HCT116 (cell line): ENCODE data around the gene TRABD. TPM values are rescaled to one million over a fixed set of nuclear protein-coding genes. Genes with fewer than 3 reads are reported as not detected.

Experiments
- CBX3 ChIP-seq: IDR thresholded peaks from 2 replicates; pipeline ENCODE4 v1.6.1; 2012; ENCODE audit warnings: low read depth
- ELF1 ChIP-seq: IDR thresholded peaks from 2 replicates; pipeline ENCODE4 v1.6.1; 2012; ENCODE audit warnings: low read depth, borderline replicate concordance
- TCF7L2 ChIP-seq: IDR thresholded peaks from 2 replicates; pipeline ENCODE4 v1.7.0; 2011; ENCODE audit warnings: borderline replicate concordance, inconsistent platforms; ENCODE audit not compliant: insufficient read depth, insufficient read length; ENCODE audit errors: extremely low read depth
- ZFX ChIP-seq: fragments of 450-650 bp; IDR thresholded peaks from 2 replicates; pipeline ENCODE4 v1.6.1; 2017
- total RNA-seq: library from RNA; stranded (reverse); gene quantifications from one replicate; pipeline ENCODE4 v1.2.1, GENCODE V29; 2021; ENCODE audit not compliant: unreplicated experiment
- TF ChIP-seq, protein P1 (sequence below): IDR thresholded peaks from 2 replicates; pipeline ENCODE4 v1.6.1; 2012; ENCODE audit warnings: low read depth
- TF ChIP-seq, protein P2 (sequence below): IDR thresholded peaks from 2 replicates; pipeline ENCODE4 v1.6.1; 2011; ENCODE audit warnings: mild to moderate bottlenecking, low read length, moderate library complexity; ENCODE audit not compliant: insufficient replicate concordance; ENCODE audit errors: extremely low read depth

TRABD gene
- total RNA-seq, 1 experiment from 2014 or later: 90.3 TPM

DNA sequence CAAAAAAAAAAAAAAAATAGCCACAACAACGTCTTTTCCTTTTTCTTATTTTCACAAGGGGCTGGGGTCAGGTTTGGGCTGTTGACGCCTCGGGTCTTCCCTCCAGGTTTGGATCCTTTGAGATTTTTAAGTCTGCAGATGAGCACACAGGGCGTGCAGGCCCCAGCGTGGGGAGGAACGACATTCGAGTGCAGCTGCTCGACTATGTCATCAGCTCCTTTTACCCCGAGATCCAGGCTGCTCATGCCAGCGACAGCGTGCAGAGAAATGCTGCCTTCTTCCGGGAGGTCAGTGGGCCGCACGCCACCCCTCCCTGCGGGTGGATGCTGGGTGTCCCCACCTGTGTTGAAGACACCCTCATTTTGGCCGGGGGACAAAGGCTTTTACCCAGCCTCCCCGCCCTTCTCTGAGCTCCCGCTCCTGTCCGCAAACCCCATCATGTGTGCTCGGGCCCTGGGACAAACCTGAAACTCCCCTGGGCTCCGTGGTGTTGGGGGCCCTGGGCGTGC, 22.8 kb downstream of the TRABD start (continued):
- TF ChIP-seq, protein P1, sequence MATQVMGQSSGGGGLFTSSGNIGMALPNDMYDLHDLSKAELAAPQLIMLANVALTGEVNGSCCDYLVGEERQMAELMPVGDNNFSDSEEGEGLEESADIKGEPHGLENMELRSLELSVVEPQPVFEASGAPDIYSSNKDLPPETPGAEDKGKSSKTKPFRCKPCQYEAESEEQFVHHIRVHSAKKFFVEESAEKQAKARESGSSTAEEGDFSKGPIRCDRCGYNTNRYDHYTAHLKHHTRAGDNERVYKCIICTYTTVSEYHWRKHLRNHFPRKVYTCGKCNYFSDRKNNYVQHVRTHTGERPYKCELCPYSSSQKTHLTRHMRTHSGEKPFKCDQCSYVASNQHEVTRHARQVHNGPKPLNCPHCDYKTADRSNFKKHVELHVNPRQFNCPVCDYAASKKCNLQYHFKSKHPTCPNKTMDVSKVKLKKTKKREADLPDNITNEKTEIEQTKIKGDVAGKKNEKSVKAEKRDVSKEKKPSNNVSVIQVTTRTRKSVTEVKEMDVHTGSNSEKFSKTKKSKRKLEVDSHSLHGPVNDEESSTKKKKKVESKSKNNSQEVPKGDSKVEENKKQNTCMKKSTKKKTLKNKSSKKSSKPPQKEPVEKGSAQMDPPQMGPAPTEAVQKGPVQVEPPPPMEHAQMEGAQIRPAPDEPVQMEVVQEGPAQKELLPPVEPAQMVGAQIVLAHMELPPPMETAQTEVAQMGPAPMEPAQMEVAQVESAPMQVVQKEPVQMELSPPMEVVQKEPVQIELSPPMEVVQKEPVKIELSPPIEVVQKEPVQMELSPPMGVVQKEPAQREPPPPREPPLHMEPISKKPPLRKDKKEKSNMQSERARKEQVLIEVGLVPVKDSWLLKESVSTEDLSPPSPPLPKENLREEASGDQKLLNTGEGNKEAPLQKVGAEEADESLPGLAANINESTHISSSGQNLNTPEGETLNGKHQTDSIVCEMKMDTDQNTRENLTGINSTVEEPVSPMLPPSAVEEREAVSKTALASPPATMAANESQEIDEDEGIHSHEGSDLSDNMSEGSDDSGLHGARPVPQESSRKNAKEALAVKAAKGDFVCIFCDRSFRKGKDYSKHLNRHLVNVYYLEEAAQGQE: no peak
- TF ChIP-seq ELF1 (no peak), CBX3 (no peak), ZFX (no peak), TCF7L2 (no peak)
- TF ChIP-seq, protein P2, sequence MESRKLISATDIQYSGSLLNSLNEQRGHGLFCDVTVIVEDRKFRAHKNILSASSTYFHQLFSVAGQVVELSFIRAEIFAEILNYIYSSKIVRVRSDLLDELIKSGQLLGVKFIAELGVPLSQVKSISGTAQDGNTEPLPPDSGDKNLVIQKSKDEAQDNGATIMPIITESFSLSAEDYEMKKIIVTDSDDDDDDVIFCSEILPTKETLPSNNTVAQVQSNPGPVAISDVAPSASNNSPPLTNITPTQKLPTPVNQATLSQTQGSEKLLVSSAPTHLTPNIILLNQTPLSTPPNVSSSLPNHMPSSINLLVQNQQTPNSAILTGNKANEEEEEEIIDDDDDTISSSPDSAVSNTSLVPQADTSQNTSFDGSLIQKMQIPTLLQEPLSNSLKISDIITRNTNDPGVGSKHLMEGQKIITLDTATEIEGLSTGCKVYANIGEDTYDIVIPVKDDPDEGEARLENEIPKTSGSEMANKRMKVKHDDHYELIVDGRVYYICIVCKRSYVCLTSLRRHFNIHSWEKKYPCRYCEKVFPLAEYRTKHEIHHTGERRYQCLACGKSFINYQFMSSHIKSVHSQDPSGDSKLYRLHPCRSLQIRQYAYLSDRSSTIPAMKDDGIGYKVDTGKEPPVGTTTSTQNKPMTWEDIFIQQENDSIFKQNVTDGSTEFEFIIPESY: no peak
